ENCODE measurements around the gene SEZ6L2. TPM values are rescaled to one million over a fixed set of nuclear protein-coding genes. Genes with fewer than 3 reads are reported as not detected.

The SEZ6L2 gene
- total RNA-seq, 1 donor from 2014 or later: 69.6 TPM

DNA sequence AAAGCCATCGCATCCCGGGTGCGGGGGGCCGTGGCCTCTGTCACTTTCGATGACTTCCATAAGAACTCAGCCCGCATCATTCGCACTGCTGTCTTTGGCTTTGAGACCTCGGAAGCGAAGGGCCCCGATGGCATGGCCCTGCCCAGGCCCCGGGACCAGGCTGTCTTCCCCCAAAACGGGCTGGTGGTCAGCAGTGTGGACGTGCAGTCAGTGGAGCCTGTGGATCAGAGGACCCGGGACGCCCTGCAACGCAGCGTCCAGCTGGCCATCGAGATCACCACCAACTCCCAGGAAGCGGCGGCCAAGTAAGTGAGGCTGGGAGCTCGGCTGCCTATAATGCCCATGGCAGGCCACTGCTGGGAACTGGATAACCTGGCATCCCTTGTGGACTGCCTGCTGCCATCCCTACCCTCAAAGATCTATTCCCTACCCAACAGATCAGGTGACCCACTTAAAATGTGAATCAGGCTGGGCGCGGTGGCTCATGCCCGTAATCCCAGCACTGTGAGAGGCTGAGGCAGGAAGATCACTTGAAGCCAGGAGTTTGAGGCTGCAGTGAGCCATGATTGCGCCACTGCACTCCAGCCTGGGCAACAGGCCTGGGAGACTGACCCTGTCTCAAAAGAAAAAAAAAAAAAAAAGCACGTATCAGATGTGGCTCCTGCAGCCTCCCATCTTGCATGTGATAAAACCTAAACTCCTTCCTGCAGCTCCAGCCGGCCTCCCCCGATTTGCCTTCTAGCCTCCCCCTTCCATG lies 54.6 kb downstream of the SEZ6L2 start:
- no peaks in the 10 kb centered on the region for H3K79me2 ChIP-seq (ENCODE audit: insufficient read depth, low read length)
- H3K36me3 ChIP-seq (ENCODE audit: insufficient read depth, low read length): peaks cover 26% of the 10 kb centered on the region
- FAIRE-seq (no peak), DNase-seq (ENCODE audit: low read depth) (no peak)
- H3K27ac Mint-ChIP-seq (ENCODE audit: unreplicated experiment): no peak overlapping the region
- peaks cover 5% of the 10 kb centered on the region for H3K27me3 Mint-ChIP-seq (ENCODE audit: low read depth, unreplicated experiment)
- peaks cover 5% of the 10 kb centered on the region for H3K4me1 Mint-ChIP-seq (ENCODE audit: low read depth, unreplicated experiment)
- H3K9me3 ChIP-seq (ENCODE audit: insufficient read depth, low read depth, low read length): no peaks in the 10 kb centered on the region
- no peak overlapping the region for H3K4me3 ChIP-seq (ENCODE audit: insufficient read depth, low read depth, low read length)
- no peak overlapping the region for H3K9ac ChIP-seq (ENCODE audit: low read length)
- TF ChIP-seq, protein P1, sequence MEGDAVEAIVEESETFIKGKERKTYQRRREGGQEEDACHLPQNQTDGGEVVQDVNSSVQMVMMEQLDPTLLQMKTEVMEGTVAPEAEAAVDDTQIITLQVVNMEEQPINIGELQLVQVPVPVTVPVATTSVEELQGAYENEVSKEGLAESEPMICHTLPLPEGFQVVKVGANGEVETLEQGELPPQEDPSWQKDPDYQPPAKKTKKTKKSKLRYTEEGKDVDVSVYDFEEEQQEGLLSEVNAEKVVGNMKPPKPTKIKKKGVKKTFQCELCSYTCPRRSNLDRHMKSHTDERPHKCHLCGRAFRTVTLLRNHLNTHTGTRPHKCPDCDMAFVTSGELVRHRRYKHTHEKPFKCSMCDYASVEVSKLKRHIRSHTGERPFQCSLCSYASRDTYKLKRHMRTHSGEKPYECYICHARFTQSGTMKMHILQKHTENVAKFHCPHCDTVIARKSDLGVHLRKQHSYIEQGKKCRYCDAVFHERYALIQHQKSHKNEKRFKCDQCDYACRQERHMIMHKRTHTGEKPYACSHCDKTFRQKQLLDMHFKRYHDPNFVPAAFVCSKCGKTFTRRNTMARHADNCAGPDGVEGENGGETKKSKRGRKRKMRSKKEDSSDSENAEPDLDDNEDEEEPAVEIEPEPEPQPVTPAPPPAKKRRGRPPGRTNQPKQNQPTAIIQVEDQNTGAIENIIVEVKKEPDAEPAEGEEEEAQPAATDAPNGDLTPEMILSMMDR (IDR thresholded peaks at IDR 0.05; ENCODE audit: insufficient read depth, low read depth, low read length): no peak
- no peak for TF ChIP-seq EZH2 (IDR thresholded peaks at IDR 0.05; ENCODE audit: insufficient read depth, low read length)
- no peak overlapping the region for H2AFZ ChIP-seq (ENCODE audit: low read depth, low read length)
- H4K20me1 ChIP-seq (ENCODE audit: insufficient read depth, low read length): peaks cover 17% of the 10 kb centered on the region
- no peak overlapping the region for H3K4me2 ChIP-seq (ENCODE audit: low read length)
- no peaks in the 10 kb centered on the region for H3K27me3 ChIP-seq (ENCODE audit: insufficient read depth, low read length)
- no peaks in the 10 kb centered on the region for H3K4me1 ChIP-seq (ENCODE audit: insufficient read depth, low read length)
- H3K27ac ChIP-seq (ENCODE audit: low read depth, low read length): no peak overlapping the region
- H3K36me3 Mint-ChIP-seq (ENCODE audit: low read depth, unreplicated experiment): peaks cover 15% of the 10 kb centered on the region
- H3K4me3 Mint-ChIP-seq (ENCODE audit: unreplicated experiment): no peak overlapping the region
- H3K9me3 Mint-ChIP-seq (ENCODE audit: unreplicated experiment): no peaks in the 10 kb centered on the region

DNA sequence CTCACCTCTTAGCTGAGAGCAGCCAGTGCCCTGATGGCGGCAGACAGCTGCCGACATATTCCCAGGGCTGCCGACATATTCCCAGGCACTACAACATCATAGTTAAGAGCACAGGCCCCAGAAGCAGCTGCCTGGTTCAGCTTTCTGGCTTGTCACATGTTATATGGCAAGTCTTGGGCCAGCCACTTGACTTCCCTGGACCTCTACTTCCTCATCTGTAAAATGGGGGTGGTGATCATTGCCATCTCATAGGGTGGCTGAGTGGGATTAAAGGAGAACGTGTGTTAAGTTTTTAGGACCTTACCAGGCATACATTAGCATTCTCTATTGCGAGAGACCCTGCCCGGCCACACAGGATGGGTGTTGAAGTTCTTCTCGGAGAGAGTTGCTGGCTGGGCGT lies 55.4 kb downstream of the SEZ6L2 start:
- no peaks in the 10 kb centered on the region for H3K4me1 Mint-ChIP-seq (ENCODE audit: low read depth, unreplicated experiment)
- Histone ChIP-seq H4K20me1 (ENCODE audit: insufficient read depth, low read length) (peaks cover 12% of the 10 kb centered on the region), H3K9me3 (ENCODE audit: insufficient read depth, low read depth, low read length) (no peaks in the 10 kb centered on the region), H3K27ac (ENCODE audit: low read depth, low read length) (no peak overlapping the region), H3K4me2 (ENCODE audit: low read length) (no peak overlapping the region), H3K4me1 (ENCODE audit: insufficient read depth, low read length) (no peaks in the 10 kb centered on the region), H3K4me3 (ENCODE audit: insufficient read depth, low read depth, low read length) (no peak overlapping the region), H3K9ac (ENCODE audit: low read length) (no peak overlapping the region), H2AFZ (ENCODE audit: low read depth, low read length) (no peak overlapping the region), H3K79me2 (ENCODE audit: insufficient read depth, low read length) (no peaks in the 10 kb centered on the region), H3K36me3 (ENCODE audit: insufficient read depth, low read length) (peaks cover 30% of the 10 kb centered on the region), H3K27me3 (ENCODE audit: insufficient read depth, low read length) (no peaks in the 10 kb centered on the region)
- H3K27ac Mint-ChIP-seq (ENCODE audit: unreplicated experiment): no peak overlapping the region
- peaks cover 5% of the 10 kb centered on the region for H3K27me3 Mint-ChIP-seq (ENCODE audit: low read depth, unreplicated experiment)
- FAIRE-seq (no peak), DNase-seq (ENCODE audit: low read depth) (no peak)
- H3K36me3 Mint-ChIP-seq (ENCODE audit: low read depth, unreplicated experiment): peaks cover 15% of the 10 kb centered on the region
- H3K4me3 Mint-ChIP-seq (ENCODE audit: unreplicated experiment): peak overlapping the region; percentile 14
- no peaks in the 10 kb centered on the region for H3K9me3 Mint-ChIP-seq (ENCODE audit: unreplicated experiment)
- TF ChIP-seq, protein P1 (IDR thresholded peaks at IDR 0.05; ENCODE audit: insufficient read depth, low read depth, low read length): no peak
- TF ChIP-seq EZH2 (IDR thresholded peaks at IDR 0.05; ENCODE audit: insufficient read depth, low read length): no peak

DNA sequence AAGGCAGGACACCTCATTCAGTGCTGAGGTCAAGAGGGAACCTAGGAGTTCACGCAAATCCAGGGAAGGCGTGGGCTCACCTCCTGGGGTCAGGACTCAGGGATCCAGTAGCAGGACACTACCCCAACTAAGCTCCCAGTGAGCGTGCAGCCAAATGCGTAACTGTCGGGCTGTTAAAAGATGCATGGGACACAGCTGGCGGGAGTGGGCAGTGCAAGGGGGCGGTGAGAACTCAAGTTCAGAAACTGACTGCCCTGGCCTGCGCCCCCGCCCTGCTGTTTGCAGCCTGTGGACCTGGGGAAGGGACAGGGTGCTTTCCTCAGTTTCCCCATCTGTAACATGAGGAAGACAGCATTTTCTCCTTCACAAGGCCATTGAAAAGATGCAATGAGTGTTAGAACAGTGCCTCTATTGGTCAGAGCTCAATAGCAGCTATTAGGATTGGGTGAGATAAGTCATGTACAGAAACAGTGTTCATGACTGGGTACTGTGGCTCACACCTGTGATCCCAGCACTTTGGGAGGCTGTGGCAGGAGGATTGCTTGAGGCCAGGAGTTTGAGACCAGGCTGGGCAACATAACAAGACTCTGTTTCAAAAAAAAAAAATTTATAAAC lies 56.5 kb downstream of the SEZ6L2 start:
- no peaks in the 10 kb centered on the region for H3K27me3 ChIP-seq (ENCODE audit: insufficient read depth, low read length)
- peaks cover 5% of the 10 kb centered on the region for H3K27me3 Mint-ChIP-seq (ENCODE audit: low read depth, unreplicated experiment)
- H3K4me1 ChIP-seq (ENCODE audit: insufficient read depth, low read length): no peaks in the 10 kb centered on the region
- peaks cover 8% of the 10 kb centered on the region for H4K20me1 ChIP-seq (ENCODE audit: insufficient read depth, low read length)
- H3K4me3 Mint-ChIP-seq (ENCODE audit: unreplicated experiment): no peak overlapping the region
- no peak overlapping the region for H3K9ac ChIP-seq (ENCODE audit: low read length)
- no peak for FAIRE-seq
- H3K27ac Mint-ChIP-seq (ENCODE audit: unreplicated experiment): no peak overlapping the region
- no peaks in the 10 kb centered on the region for H3K9me3 ChIP-seq (ENCODE audit: insufficient read depth, low read depth, low read length)
- peaks cover 32% of the 10 kb centered on the region for H3K36me3 ChIP-seq (ENCODE audit: insufficient read depth, low read length)
- no peak for DNase-seq (ENCODE audit: low read depth)
- peaks cover 15% of the 10 kb centered on the region for H3K36me3 Mint-ChIP-seq (ENCODE audit: low read depth, unreplicated experiment)
- H2AFZ ChIP-seq (ENCODE audit: low read depth, low read length): no peak overlapping the region
- no peak overlapping the region for H3K4me3 ChIP-seq (ENCODE audit: insufficient read depth, low read depth, low read length)
- peaks cover 1% of the 10 kb centered on the region for H3K4me1 Mint-ChIP-seq (ENCODE audit: low read depth, unreplicated experiment)
- no peak for TF ChIP-seq EZH2 (IDR thresholded peaks at IDR 0.05; ENCODE audit: insufficient read depth, low read length)
- TF ChIP-seq, protein P1 (IDR thresholded peaks at IDR 0.05; ENCODE audit: insufficient read depth, low read depth, low read length): peak; percentile 15
- H3K4me2 ChIP-seq (ENCODE audit: low read length): no peak overlapping the region
- H3K9me3 Mint-ChIP-seq (ENCODE audit: unreplicated experiment): no peaks in the 10 kb centered on the region
- H3K27ac ChIP-seq (ENCODE audit: low read depth, low read length): no peak overlapping the region
- no peaks in the 10 kb centered on the region for H3K79me2 ChIP-seq (ENCODE audit: insufficient read depth, low read length)
